H1 (cell line): ENCODE data around the gene CDKL4. TPM values are rescaled to one million over a fixed set of nuclear protein-coding genes. Genes with fewer than 3 reads are reported as not detected.

Source experiments
- CTCF ChIA-PET: fragments of 300-600 bp; sonication (Branson Sonifier 250); formaldehyde crosslinking; loops from one replicate; lab custom pipeline; 2021; ENCODE audit not compliant: partially characterized antibody; lab: Charles Lee
- POLR2A ChIA-PET: fragments of 300-600 bp; sonication (Branson Sonifier 250); formaldehyde crosslinking; loops from one replicate; lab custom pipeline; 2021; ENCODE audit warnings: inconsistent platforms; ENCODE audit not compliant: partially characterized antibody; lab: Charles Lee
- DNase-seq, 2 experiments: peaks; one replicate each; pipeline versions ENCODE4 v3.0.0 to v3.0.0-alpha.2; 2010 to 2022; ENCODE audit warnings: low spot score in 2 of 2, low read depth in 1 of 2, mixed read lengths in 1 of 2
- FAIRE-seq: peaks from 2 replicates; lab custom pipeline; 2011; peaks lifted over from hg19 to GRCh38; lab: Jason Lieb, UNC
- H2AFZ ChIP-seq: 2 replicates; pipeline ENCODE4 v1.8.1; 2012; ENCODE audit warnings: low read length, inconsistent platforms
- H2AK5ac ChIP-seq: 2 replicates; pipeline ENCODE4 v1.6.1; 2013; ENCODE audit warnings: low read depth, low read length
- H2BK120ac ChIP-seq: replicated peaks from 2 replicates; pipeline ENCODE3; 2013; ENCODE audit warnings: low read depth, low read length, inconsistent platforms
- H2BK12ac ChIP-seq: 2 replicates; pipeline ENCODE4 v1.6.1; 2013; ENCODE audit warnings: low read depth, low read length
- H2BK15ac ChIP-seq: 2 replicates; pipeline ENCODE4 v1.6.1; 2013; ENCODE audit warnings: low read length
- H2BK20ac ChIP-seq: 2 replicates; pipeline ENCODE4 v1.6.1; 2013; ENCODE audit warnings: low read length
- H2BK5ac ChIP-seq: 2 replicates; pipeline ENCODE4 v1.6.1; 2013; ENCODE audit warnings: low read depth, low read length
- H3K14ac ChIP-seq: 2 replicates; pipeline ENCODE4 v1.6.1; 2013; ENCODE audit warnings: inconsistent platforms; ENCODE audit not compliant: insufficient read length
- H3K18ac ChIP-seq: 2 replicates; pipeline ENCODE4 v1.6.1; 2013; ENCODE audit warnings: low read length; ENCODE audit errors: extremely low read depth
- H3K23ac ChIP-seq: 2 replicates; pipeline ENCODE4 v1.6.1; 2013; ENCODE audit warnings: inconsistent platforms; ENCODE audit not compliant: insufficient read length
- H3K23me2 ChIP-seq: 2 replicates; pipeline ENCODE4 v1.6.1; 2013; ENCODE audit warnings: low read depth, low read length
- H3K27ac ChIP-seq: 2 replicates; pipeline ENCODE4 v1.6.1; 2011; ENCODE audit warnings: low read depth, low read length, inconsistent platforms
- H3K27me3 ChIP-seq, 4 experiments: replicated peaks in 1 of 4; 1 replicate in 1 of 4; 2 replicates in 3 of 4; pipeline versions ENCODE4 v1.6.1 to v1.8.1; 2011 to 2013; ENCODE audit warnings: low read length in 3 of 4, mild to moderate bottlenecking in 3 of 4, inconsistent platforms in 2 of 4, mixed read lengths in 2 of 4, moderate library complexity in 1 of 4; ENCODE audit not compliant: control insufficient read depth in 3 of 4, insufficient read depth in 3 of 4; ENCODE audit errors: extremely low read depth in 1 of 4
- H3K36me3 ChIP-seq, 4 experiments: 2 replicates each; pipeline versions ENCODE4 v1.6.1 to v1.8.1; 2011 to 2013; ENCODE audit warnings: mild to moderate bottlenecking in 4 of 4, low read length in 3 of 4, moderate library complexity in 2 of 4, control low read depth in 1 of 4, inconsistent platforms in 1 of 4; ENCODE audit not compliant: insufficient read depth in 4 of 4, control insufficient read depth in 2 of 4
- H3K4ac ChIP-seq: replicated peaks from 2 replicates; pipeline ENCODE3; 2013; ENCODE audit warnings: low read length, low read depth, mixed read lengths, inconsistent platforms; ENCODE audit not compliant: insufficient read length
- H3K4me1 ChIP-seq, 4 experiments: replicated peaks in 1 of 4; 1 replicate in 1 of 4; 2 replicates in 3 of 4; pipeline versions ENCODE4 v1.6.1 to v1.8.1; 2011 to 2013; ENCODE audit warnings: low read length in 3 of 4, inconsistent platforms in 2 of 4, mixed read lengths in 1 of 4; ENCODE audit not compliant: insufficient read depth in 4 of 4, control insufficient read depth in 3 of 4
- H3K4me2 ChIP-seq, 2 experiments: 2 replicates each; pipeline versions ENCODE4 v1.6.1 to v1.8.1; 2011 to 2013; ENCODE audit warnings: low read depth in 2 of 2, low read length in 2 of 2, control low read depth in 1 of 2, inconsistent platforms in 1 of 2, mild to moderate bottlenecking in 1 of 2; ENCODE audit not compliant: insufficient read depth in 1 of 2
- H3K4me3 ChIP-seq, 4 experiments: fragments of 200-600, 300-600 bp in 1 of 4; sonication (generic), shearing (Covaris generic), sonication (Bioruptor Twin) in 1 of 4; 2 replicates each; pipeline versions ENCODE4 v1.5.1 to v1.8.1; 2011 to 2016; ENCODE audit warnings: low read length in 4 of 4, low read depth in 3 of 4, control low read depth in 2 of 4, inconsistent platforms in 2 of 4, mild to moderate bottlenecking in 2 of 4, mixed read lengths in 1 of 4, moderate library complexity in 1 of 4; ENCODE audit not compliant: insufficient read depth in 2 of 4; ENCODE audit errors: extremely low read depth in 1 of 4
- H3K56ac ChIP-seq: replicated peaks from 2 replicates; pipeline ENCODE3; 2013; ENCODE audit warnings: low read depth, mild to moderate bottlenecking, mixed read lengths, low read length, inconsistent platforms; ENCODE audit not compliant: insufficient read length
- H3K79me1 ChIP-seq: 2 replicates; pipeline ENCODE4 v1.6.1; 2013; ENCODE audit warnings: low read depth, low read length, control low read depth
- H3K79me2 ChIP-seq, 2 experiments: 2 replicates each; pipeline versions ENCODE4 v1.6.1 to v1.8.1; 2012 to 2013; ENCODE audit warnings: low read length in 2 of 2, mild to moderate bottlenecking in 2 of 2, inconsistent platforms in 1 of 2; ENCODE audit not compliant: insufficient read depth in 2 of 2, control insufficient read depth in 1 of 2
- H3K9ac ChIP-seq, 4 experiments: replicated peaks in 1 of 4; 1 replicate in 1 of 4; 2 replicates in 3 of 4; pipeline versions ENCODE4 v1.6.1 to v1.8.1; 2011 to 2013; ENCODE audit warnings: low read depth in 3 of 4, low read length in 3 of 4, control low read depth in 2 of 4, mild to moderate bottlenecking in 2 of 4, moderate library complexity in 2 of 4, inconsistent platforms in 1 of 4; ENCODE audit errors: extremely low read depth in 1 of 4
- H3K9me3 ChIP-seq, 2 experiments: 2 replicates each; pipeline versions ENCODE4 v1.6.1 to v1.8.1; 2012 to 2013; ENCODE audit warnings: mild to moderate bottlenecking in 2 of 2, moderate library complexity in 2 of 2, control low read depth in 1 of 2, inconsistent platforms in 1 of 2, low read depth in 1 of 2, low read length in 1 of 2, mixed read lengths in 1 of 2; ENCODE audit not compliant: insufficient read depth in 2 of 2
- H4K20me1 ChIP-seq, 2 experiments: replicated peaks in 1 of 2; 2 replicates each; pipeline versions ENCODE3 to v1.8.1; 2011 to 2013; ENCODE audit warnings: inconsistent platforms in 2 of 2, low read length in 2 of 2, mild to moderate bottlenecking in 1 of 2; ENCODE audit not compliant: insufficient read depth in 2 of 2, control insufficient read depth in 1 of 2
- H4K5ac ChIP-seq: 2 replicates; pipeline ENCODE4 v1.6.1; 2013; ENCODE audit warnings: low read length, low read depth, mixed read lengths, inconsistent platforms; ENCODE audit not compliant: insufficient read length
- H4K8ac ChIP-seq: 2 replicates; pipeline ENCODE4 v1.8.0; 2013; ENCODE audit warnings: mild to moderate bottlenecking, moderate library complexity, low read length, inconsistent platforms; ENCODE audit not compliant: insufficient read depth; ENCODE audit errors: extremely low read depth
- H4K91ac ChIP-seq: replicated peaks from 2 replicates; pipeline ENCODE3; 2013; ENCODE audit warnings: low read length, mixed read lengths, inconsistent platforms; ENCODE audit not compliant: insufficient read length
- CBX8 ChIP-seq: fragments of 300-800, 300-1000 bp; sonication (generic); IDR thresholded peaks from 2 replicates; pipeline ENCODE4 v1.7.1; 2016; ENCODE audit warnings: low read depth, low read length, borderline replicate concordance
- CTCF ChIP-seq, 3 experiments: IDR thresholded peaks; 1 replicate in 2 of 3; 2 replicates in 1 of 3; pipeline versions ENCODE4 v1.5.1 to v1.6.1; 2011; ENCODE audit warnings: low read length in 3 of 3, mild to moderate bottlenecking in 3 of 3, inconsistent platforms in 2 of 3, low read depth in 1 of 3, moderate library complexity in 1 of 3; ENCODE audit not compliant: insufficient read depth in 1 of 3; ENCODE audit errors: control extremely low read depth in 1 of 3
- EGR1 ChIP-seq: IDR thresholded peaks from 2 replicates; pipeline ENCODE4 v1.6.1; 2011; ENCODE audit warnings: low read depth, low read length, borderline replicate concordance
- GTF2F1 ChIP-seq: IDR thresholded peaks from 2 replicates; pipeline ENCODE4 v1.6.1; 2012; ENCODE audit warnings: low read depth, low read length, improper control_type of control experiment, borderline replicate concordance
- HDAC6 ChIP-seq: IDR thresholded peaks from one replicate; pipeline ENCODE4 v1.7.1; 2012; ENCODE audit warnings: low read depth, mild to moderate bottlenecking, inconsistent platforms, low read length, moderate library complexity
- POLR2A ChIP-seq, 2 experiments: IDR thresholded peaks; 1 replicate in 1 of 2; 2 replicates in 1 of 2; pipeline ENCODE4 v1.6.1; 2011; ENCODE audit warnings: low read depth in 2 of 2, low read length in 2 of 2, mild to moderate bottlenecking in 2 of 2; ENCODE audit errors: control extremely low read depth in 1 of 2
- POLR2AphosphoS5 ChIP-seq: IDR thresholded peaks from 2 replicates; pipeline ENCODE4 v1.6.1; 2011; ENCODE audit warnings: low read depth, low read length
- POU5F1 ChIP-seq: IDR thresholded peaks from 2 replicates; pipeline ENCODE4 v1.6.1; 2011; ENCODE audit warnings: low read depth, mild to moderate bottlenecking, low read length, moderate library complexity
- TBP ChIP-seq: IDR thresholded peaks from 2 replicates; pipeline ENCODE4 v1.6.1; 2011; ENCODE audit warnings: low read depth, low read length, improper control_type of control experiment
- TEAD4 ChIP-seq: IDR thresholded peaks from 2 replicates; pipeline ENCODE4 v1.6.1; 2012; ENCODE audit warnings: low read depth, low read length, inconsistent platforms, mixed read lengths
- WGBS, 2 experiments: shearing (Covaris generic) in 1 of 2; methylation state at CpG; one replicate each; pipeline versions ENCODE4 v1.1.6 to v1.1.7; 2013 to 2015; ENCODE audit warnings: low lambda C conversion rate in 2 of 2, mixed read lengths in 2 of 2, inconsistent platforms in 1 of 2, low coverage in 1 of 2, missing lambda C conversion rate in 1 of 2; ENCODE audit not compliant: insufficient replicate concordance in 2 of 2, insufficient coverage in 1 of 2, insufficient read length in 1 of 2; ENCODE audit errors: extremely low coverage in 1 of 2, missing lambda C conversion rate in 1 of 2; 5-methylcytosine and 5-hydroxymethylcytosine counted together
- polyA plus RNA-seq, 7 experiments: library from polyadenylated mRNA; depleted of rRNA in 3 of 7; stranded (reverse) in 5 of 7; unstranded in 2 of 7; fragments of >200 nt in 5 of 7; fragments of 200-250 nt in 2 of 7; gene quantifications; 1 replicate in 5 of 7; 2 replicates in 1 of 7; 4 replicates in 1 of 7; pipeline versions ENCODE4 v1.2.1 to v1.2.3, GENCODE V29; 2011 to 2013; ENCODE audit warnings: missing spikeins in 2 of 7, mixed read lengths in 2 of 7
- total RNA-seq: library from RNA; stranded (reverse); fragmentation: NEBNext Ultra II Directional; extraction: Animal tissue kit (Norgen Biotek cat#: 25700); gene quantifications from 2 replicates; pipeline ENCODE4 v1.2.1, GENCODE V29; 2021
- TF ChIP-seq, protein P1 (sequence below): IDR thresholded peaks from 2 replicates; pipeline ENCODE4 v1.6.1; 2011; ENCODE audit warnings: low read depth, mild to moderate bottlenecking, low read length; ENCODE audit not compliant: insufficient read depth

Gene CDKL4
- total and polyA plus RNA-seq, 2 of the 8 experiments (the other 6 are each of a cell fraction or from before 2014, with no cell fraction given), result not detected

DNA sequence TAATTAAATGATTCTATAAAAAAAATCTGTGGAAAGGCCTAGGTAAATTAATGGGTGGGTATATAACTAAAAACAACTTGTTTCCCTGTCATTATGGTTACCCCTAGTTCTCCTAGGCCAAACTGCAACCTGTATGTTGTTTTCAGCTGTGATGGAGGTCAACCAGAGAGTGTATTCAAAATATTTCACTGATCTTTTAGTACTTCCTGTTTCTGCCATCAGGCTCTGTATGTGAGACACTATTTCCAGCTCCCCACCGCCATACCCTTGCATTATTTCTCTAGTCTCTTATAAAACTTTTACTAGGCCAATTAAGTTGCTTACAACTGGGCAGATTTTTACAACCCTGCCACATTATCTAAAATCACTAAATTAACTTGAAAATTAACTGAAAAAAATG lies 21.0 kb upstream of the CDKL4 start:
- CTCF ChIA-PET, result no interaction called here
- no peak for TF ChIP-seq CTCF (IDR thresholded peaks at IDR 0.05; ENCODE audit: control extremely low read depth in 1 of 3, insufficient read depth in 1 of 3, low read depth in 1 of 3, low read length in 3 of 3)
- TF ChIP-seq POLR2A (IDR thresholded peaks at IDR 0.05; ENCODE audit: control extremely low read depth in 1 of 2, low read depth in 2 of 2, low read length in 2 of 2), result no peak
- TF ChIP-seq EGR1, result no peak
- TF ChIP-seq GTF2F1, result no peak
- no peak for TF ChIP-seq TEAD4
- no peak for TF ChIP-seq HDAC6
- TF ChIP-seq, protein P1, sequence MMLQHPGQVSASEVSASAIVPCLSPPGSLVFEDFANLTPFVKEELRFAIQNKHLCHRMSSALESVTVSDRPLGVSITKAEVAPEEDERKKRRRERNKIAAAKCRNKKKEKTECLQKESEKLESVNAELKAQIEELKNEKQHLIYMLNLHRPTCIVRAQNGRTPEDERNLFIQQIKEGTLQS, result no peak
- no peak for TF ChIP-seq POU5F1
- no peak for TF ChIP-seq POLR2AphosphoS5
- no peak for TF ChIP-seq TBP
- no peak for TF ChIP-seq CBX8

More for the DNA sequence above, 21.0 kb upstream of the CDKL4 start:
- Histone ChIP-seq H3K9me3 (no peaks in the 10 kb centered on the region), H3K23ac (no peak overlapping the region), H3K36me3 (peaks cover 0 to 18% (median 4%) of the 10 kb centered on the region in 4 experiments; a peak in 3 of 8 replicates), H2BK20ac (no peak overlapping the region), H3K4me2 (no peak overlapping the region), H4K5ac (no peak overlapping the region), H2BK15ac (no peak overlapping the region), H3K9ac (no peak overlapping the region), H4K20me1 (no peaks in the 10 kb centered on the region), H2BK120ac (no peak overlapping the region), H4K91ac (no peak overlapping the region), H3K4me3 (no peak overlapping the region), H3K14ac (no peak overlapping the region), H3K4ac (no peak overlapping the region), H3K27me3 (no peaks in the 10 kb centered on the region), H2BK12ac (no peak overlapping the region), H3K27ac (no peak overlapping the region), H3K56ac (no peak overlapping the region), H4K8ac (no peak overlapping the region), H3K4me1 (no peaks in the 10 kb centered on the region), H3K23me2 (no peaks in the 10 kb centered on the region), H3K79me1 (no peaks in the 10 kb centered on the region), H2BK5ac (no peak overlapping the region), H2AFZ (no peak overlapping the region), H2AK5ac (no peak overlapping the region), H3K79me2 (no peaks in the 10 kb centered on the region), H3K18ac (no peak overlapping the region)
- 90% methylated on average over 1 of the region's 1 CpG; no CpG with 5 or more reads in 1 of the 2 experiments for WGBS, 2 experiments
- POLR2A ChIA-PET, result no interaction called here
- no peak for FAIRE-seq
- no peak for DNase-seq
